Measurements from ENCODE around the gene NLGN4Y. TPM values are rescaled to one million over a fixed set of nuclear protein-coding genes. Genes with fewer than 3 reads are reported as not detected.
"Not testable (repeated sequence)": the region's sequence is repeated elsewhere in the genome, so short reads cannot be mapped to it uniquely, and the experiment has no call there.

Gene NLGN4Y
- polyA plus RNA-seq, 6 donors from 2014 or later: not detected

DNA sequence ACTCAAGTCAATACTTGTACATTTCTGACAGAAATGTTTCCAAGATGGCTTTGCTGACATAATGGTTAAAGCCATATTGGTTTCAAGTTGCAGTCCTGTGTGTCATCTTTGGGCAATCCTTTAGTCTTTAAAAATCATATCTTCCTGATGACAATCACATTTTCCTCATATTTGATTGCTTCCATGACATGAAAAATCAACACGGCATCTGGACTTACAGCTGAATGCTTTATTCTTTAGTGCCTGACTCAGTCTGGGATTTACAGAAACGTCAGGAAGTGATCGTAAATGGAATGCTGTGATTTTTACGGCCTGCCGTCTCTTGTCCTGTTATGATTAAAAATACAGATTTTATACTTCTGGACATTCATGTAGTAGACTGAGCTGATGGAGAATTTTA, 304.2 kb downstream of the NLGN4Y start:
- Mint-ChIP-seq H3K27ac (no peak overlapping the region), H3K27me3 (no peaks in the 10 kb centered on the region), H3K36me3 (no peaks in the 10 kb centered on the region), H3K4me3 (no peak overlapping the region), H3K9me3 (no peaks in the 10 kb centered on the region), H3K4me1 (no peaks in the 10 kb centered on the region)
- no peak for DNase-seq
- no peak for ATAC-seq (ENCODE audit: low read depth in 2 of 2)

DNA sequence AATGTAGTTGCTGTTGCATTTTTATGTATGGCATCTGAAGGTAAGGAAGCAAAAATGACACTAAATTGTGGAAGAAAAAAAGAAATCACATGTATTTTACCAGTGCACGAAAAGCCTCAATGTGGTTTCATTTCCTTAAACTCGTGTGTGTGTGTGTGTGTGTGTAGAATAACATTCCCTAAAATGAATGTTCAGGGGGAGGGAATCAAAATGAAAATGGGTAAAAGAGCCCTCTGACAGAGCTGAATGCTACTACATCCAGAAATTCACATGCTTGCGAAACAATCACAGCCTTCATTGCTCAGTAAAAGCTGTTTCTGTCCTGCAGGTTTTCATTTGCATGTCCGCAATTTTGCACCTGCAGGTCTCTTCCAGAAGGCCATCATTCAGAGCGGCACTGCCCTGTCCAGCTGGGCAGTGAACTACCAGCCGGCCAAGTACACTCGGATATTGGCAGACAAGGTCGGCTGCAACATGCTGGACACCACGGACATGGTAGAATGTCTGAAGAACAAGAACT, 305.1 kb downstream of the NLGN4Y start:
- DNase-seq (no peak), ATAC-seq (ENCODE audit: low read depth in 2 of 2) (no peak)
- no peaks in the 10 kb centered on the region for H3K36me3 Mint-ChIP-seq
- H3K27ac Mint-ChIP-seq: no peak overlapping the region
- H3K9me3 Mint-ChIP-seq: no peaks in the 10 kb centered on the region
- no peaks in the 10 kb centered on the region for H3K4me1 Mint-ChIP-seq
- H3K4me3 Mint-ChIP-seq: no peak overlapping the region
- H3K27me3 Mint-ChIP-seq: no peaks in the 10 kb centered on the region

DNA sequence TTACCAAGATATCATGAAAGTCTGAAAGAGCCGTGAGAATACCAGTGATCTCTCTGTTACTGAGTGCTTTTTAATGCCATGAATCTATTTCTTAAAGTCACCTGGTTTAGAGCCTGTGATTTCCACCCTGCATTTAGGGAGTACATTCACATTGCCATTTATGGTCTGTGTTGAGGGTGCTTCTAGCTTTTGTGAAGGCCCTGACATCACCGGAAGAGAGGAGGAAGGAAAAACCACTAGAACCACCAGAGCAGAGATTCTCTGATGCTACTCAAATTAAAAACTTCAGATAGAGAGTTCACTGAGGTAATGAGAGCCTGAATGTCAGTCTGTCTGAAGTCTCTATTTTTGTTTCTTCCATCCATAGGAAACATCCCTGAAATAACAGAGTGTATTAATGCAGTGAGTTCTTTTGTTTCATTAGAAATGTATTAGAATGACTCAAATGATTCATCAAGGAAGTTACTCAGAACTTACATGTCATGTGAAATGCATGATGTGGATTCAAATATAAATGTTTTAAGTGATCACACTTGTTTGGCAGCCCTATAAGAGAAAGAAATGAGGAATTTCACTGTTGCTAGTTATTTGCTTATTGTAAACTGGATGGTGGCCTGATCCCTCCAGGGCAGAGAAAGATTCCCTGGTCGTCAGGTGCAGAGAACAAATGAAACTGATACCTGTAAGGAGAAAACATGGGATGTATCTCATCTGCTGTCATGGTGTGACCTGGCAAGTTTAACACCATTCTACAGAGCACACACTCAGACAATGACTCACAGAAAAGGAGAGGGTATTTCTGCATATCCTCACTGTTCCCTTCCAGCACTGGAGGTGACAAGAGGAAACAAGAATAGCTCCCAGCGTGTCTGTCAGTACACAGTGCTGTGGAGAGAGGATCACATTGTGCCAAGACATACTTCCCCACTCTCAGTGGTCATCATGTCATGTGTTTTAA, 310.1 kb downstream of the NLGN4Y start:
- Mint-ChIP-seq H3K36me3 (no peaks in the 10 kb centered on the region), H3K4me1 (no peaks in the 10 kb centered on the region), H3K9me3 (no peaks in the 10 kb centered on the region), H3K4me3 (no peak overlapping the region), H3K27ac (no peak overlapping the region), H3K27me3 (no peaks in the 10 kb centered on the region)
- no peak for DNase-seq
- no peak for ATAC-seq (ENCODE audit: low read depth in 2 of 2)

DNA sequence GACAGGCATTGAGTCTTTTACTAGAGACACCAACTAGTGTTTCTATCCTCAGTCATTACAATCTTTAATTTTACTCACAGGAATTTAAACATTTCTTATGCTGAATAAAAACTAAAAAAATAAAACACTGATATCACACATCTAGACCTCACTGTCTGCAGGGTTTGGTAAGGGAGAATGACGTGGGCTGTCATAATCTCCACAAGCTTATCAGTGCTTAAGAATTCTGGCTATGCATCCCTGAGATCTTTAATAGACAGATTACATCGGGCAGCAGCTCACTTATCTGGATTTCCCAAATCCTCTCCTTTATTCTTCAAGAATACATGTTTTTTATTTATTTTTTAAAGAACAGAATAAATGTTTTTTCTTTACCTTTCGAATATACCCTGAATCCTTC, 313.1 kb downstream of the NLGN4Y start:
- no peaks in the 10 kb centered on the region for H3K27me3 Mint-ChIP-seq
- ATAC-seq (ENCODE audit: low read depth in 2 of 2) (no peak), DNase-seq (no peak)
- H3K4me3 Mint-ChIP-seq: no peak overlapping the region
- H3K9me3 Mint-ChIP-seq: no peaks in the 10 kb centered on the region
- no peaks in the 10 kb centered on the region for H3K36me3 Mint-ChIP-seq
- no peak overlapping the region for H3K27ac Mint-ChIP-seq
- no peaks in the 10 kb centered on the region for H3K4me1 Mint-ChIP-seq

DNA sequence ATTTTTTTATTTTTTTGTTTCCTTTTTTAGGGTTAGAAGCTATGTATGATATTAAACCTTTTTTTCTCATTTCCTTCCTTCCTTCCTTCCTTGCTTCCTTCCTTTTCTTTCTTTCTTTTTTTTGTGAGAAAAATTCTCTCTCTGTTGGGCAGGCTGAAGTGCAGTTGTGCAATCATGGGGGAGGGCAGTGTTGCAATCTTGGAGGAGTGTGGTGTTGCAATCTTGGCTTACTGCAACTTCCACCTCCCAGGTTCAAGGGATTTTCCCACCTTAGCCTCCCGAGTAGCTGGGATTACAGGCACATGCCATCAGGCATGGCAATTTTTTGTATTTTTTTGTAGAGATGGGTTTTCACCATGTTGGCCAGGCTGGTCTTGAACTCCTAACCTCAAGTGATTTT, 326.4 kb downstream of the NLGN4Y start:
- H3K27me3 Mint-ChIP-seq: no peaks in the 10 kb centered on the region
- no peaks in the 10 kb centered on the region for H3K4me1 Mint-ChIP-seq
- DNase-seq (no peak), ATAC-seq (ENCODE audit: low read depth in 2 of 2) (no peak)
- H3K4me3 Mint-ChIP-seq: no peak overlapping the region
- H3K36me3 Mint-ChIP-seq: no peaks in the 10 kb centered on the region
- no peak overlapping the region for H3K27ac Mint-ChIP-seq
- H3K9me3 Mint-ChIP-seq: no peaks in the 10 kb centered on the region

DNA sequence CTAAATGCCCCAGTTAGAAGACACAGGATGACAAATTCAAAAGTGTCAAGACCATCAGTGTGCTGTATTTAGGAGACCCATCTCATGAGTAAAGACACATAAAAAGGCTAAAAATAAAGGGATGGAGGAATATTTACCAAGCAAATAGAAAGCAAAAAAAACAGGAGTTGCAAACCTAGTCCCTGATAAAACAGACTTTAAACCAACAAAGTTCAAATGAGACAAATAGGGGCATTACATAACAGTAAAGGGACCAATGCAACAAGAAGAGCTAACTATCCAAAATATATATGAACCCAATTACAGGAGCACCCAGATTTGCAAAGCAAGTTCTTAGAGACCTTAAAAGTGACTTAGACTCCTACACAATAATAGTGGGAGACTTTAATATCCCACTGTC, 336.1 kb downstream of the NLGN4Y start:
- DNase-seq: no peak
- H3K27ac Mint-ChIP-seq: no peak overlapping the region
- no peaks in the 10 kb centered on the region for H3K36me3 Mint-ChIP-seq
- H3K9me3 Mint-ChIP-seq: peaks cover 0 to 4% (median 0%) of the 10 kb centered on the region in 7 donors
- no peaks in the 10 kb centered on the region for H3K27me3 Mint-ChIP-seq
- no peaks in the 10 kb centered on the region for H3K4me1 Mint-ChIP-seq
- no peak overlapping the region for H3K4me3 Mint-ChIP-seq
- ATAC-seq (ENCODE audit: low read depth in 2 of 2): no peak

DNA sequence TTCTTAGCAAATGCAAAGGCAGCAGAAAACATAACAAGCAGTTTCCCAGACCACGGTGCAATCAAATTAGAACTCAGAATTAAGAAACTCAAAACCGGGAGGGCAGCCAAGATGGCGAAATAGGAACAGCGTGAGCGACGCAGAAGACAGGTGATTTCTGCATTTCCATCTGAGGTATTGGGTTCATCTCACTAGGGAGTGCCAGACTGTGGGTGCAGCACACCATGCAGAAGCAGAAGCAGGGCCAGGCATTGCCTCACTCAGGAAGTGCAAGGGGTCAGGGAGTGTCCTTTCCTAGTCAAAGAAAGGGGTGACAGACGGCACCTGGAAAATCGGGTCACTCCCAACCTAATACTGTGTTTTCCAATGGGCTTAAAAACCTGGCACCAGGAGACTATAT, 336.7 kb downstream of the NLGN4Y start:
- H3K4me1 Mint-ChIP-seq; DNase-seq; ATAC-seq (ENCODE audit: low read depth in 2 of 2); H3K4me3 Mint-ChIP-seq; H3K27me3 Mint-ChIP-seq; H3K36me3 Mint-ChIP-seq; H3K27ac Mint-ChIP-seq; H3K9me3 Mint-ChIP-seq: not testable (repeated sequence)

DNA sequence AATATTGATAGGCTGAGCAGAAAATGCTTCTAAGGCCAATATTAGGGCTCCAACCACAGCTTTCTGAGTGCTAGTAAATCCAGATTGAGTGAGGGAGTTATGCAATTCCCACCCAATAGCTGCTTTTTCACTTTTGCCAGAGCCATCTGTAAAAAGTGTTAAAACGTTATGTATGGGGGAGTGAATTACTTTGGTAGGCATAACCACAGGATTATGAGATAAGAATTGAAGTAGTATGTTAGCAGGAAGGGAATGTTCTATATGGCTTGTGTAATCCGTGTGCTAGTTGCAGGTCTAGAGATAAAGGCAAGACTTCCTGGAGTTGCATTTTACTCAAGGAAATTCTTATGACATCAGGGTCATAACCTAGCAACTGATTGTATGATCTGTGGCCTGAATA, 347.6 kb downstream of the NLGN4Y start:
- Mint-ChIP-seq H3K36me3 (no peaks in the 10 kb centered on the region), H3K9me3 (peaks cover 0 to 5% (median 0%) of the 10 kb centered on the region in 7 donors), H3K4me1 (no peaks in the 10 kb centered on the region), H3K27me3 (no peaks in the 10 kb centered on the region), H3K27ac (no peak overlapping the region), H3K4me3 (no peak overlapping the region)
- no peak for DNase-seq
- ATAC-seq (ENCODE audit: low read depth in 2 of 2): no peak

All from naive B cell (primary cell).